GM12878 (cell line): Measurements from ENCODE around the gene RPS2. TPM values are rescaled to one million over a fixed set of nuclear protein-coding genes. Genes with fewer than 3 reads are reported as not detected.

Experiments used
- polyA plus RNA-seq, 11 experiments: library from polyadenylated mRNA; depleted of rRNA in 4 of 11; unstranded in 6 of 11; stranded (reverse) in 5 of 11; fragments of >200 nt; fragmentation: Nextera tagmentation in 4 of 11; fragmentation: Illumina TruSeq in 1 of 11; extraction: Ambion mirVana in 4 of 11; extraction: Trizol in 1 of 11; gene quantifications; 1 replicate in 1 of 11; 2 replicates in 10 of 11; pipeline versions ENCODE4 v1.2.1 to v1.2.3, GENCODE V29; 2011 to 2016; ENCODE audit warnings: inconsistent platforms in 2 of 11, missing spikeins in 2 of 11, low read depth in 1 of 11
- small RNA-seq: library from RNA; depleted of rRNA; stranded (forward); fragments of <200 nt; gene quantifications from one replicate; pipeline ENCODE3, GENCODE V24; 2014
- total RNA-seq, 4 experiments: library from RNA; depleted of rRNA in 3 of 4; stranded (reverse); fragments of >200 nt in 3 of 4; fragmentation: Illumina TruSeq in 1 of 4; extraction: Trizol in 1 of 4; gene quantifications; 2 replicates each; pipeline versions ENCODE4 v1.2.1 to v1.2.3, GENCODE V29; 2013 to 2021

Gene RPS2
- total and polyA plus RNA-seq, 10 of the 15 experiments (the other 5 are each of a cell fraction or from before 2014, with no cell fraction given): 1,295 to 7,121 (median 3,933) TPM

Small RNA genes within 50 kb of the gene (small RNA-seq; reads per million reads assigned to genes)
- gene AC005363.2 (2.6 reads per million, percentile 71 among the genes with 10 or more reads in this experiment), gene RN7SL219P (not detected), gene SNORA10 (not detected), gene SNORA64 (not detected)

Other genes with a start within 250 kb of the RPS2 start
Only the 7 nearest of the 29 such genes appear.
- 20.1 and 23.7 TPM in 2 replicates for gene MSRB1, start 21.6 kb downstream of the RPS2 start, total RNA-seq (2014; rRNA removed)
- gene MSRB1, start 21.6 kb downstream of the RPS2 start, total RNA-seq (2014; rRNA removed; fragmentation: Illumina TruSeq; extraction: Trizol): 15.7 and 17.9 TPM in 2 replicates
- 24.5 and 27.7 TPM in 2 replicates for gene MSRB1, start 21.6 kb downstream of the RPS2 start, total RNA-seq (2021)
- gene MSRB1, start 21.6 kb downstream of the RPS2 start, polyA plus RNA-seq (2011; rRNA removed): 17.4 and 30.7 TPM in 2 replicates
- gene MSRB1, start 21.6 kb downstream of the RPS2 start, polyA plus RNA-seq (2014; fragmentation: Illumina TruSeq; extraction: Trizol): 5.1 and 22.0 TPM in 2 replicates
- 1 to 10 TPM; 5.1 to 9.3 TPM for gene MSRB1, start 21.6 kb downstream of the RPS2 start, polyA plus RNA-seq (2014; fragmentation: Nextera tagmentation; extraction: Ambion mirVana)
- gene MSRB1, start 21.6 kb downstream of the RPS2 start, polyA plus RNA-seq (2014; rRNA removed): 35.7 and 38.6 TPM in 2 replicates
- gene MSRB1, start 21.6 kb downstream of the RPS2 start, polyA plus RNA-seq (2016; fragmentation: Nextera tagmentation; extraction: Ambion mirVana): 10 to 100 TPM; 41.2 to 48.6 TPM
- not detected in 2 replicates for gene RPL3L, start 10.1 kb downstream of the RPS2 start, total RNA-seq (2014; rRNA removed)
- gene RPL3L, start 10.1 kb downstream of the RPS2 start, total RNA-seq (2014; rRNA removed; fragmentation: Illumina TruSeq; extraction: Trizol): not detected in 2 replicates
- gene RPL3L, start 10.1 kb downstream of the RPS2 start, total RNA-seq (2021): not detected in 2 replicates
- not detected in 2 replicates for gene RPL3L, start 10.1 kb downstream of the RPS2 start, polyA plus RNA-seq (2011; rRNA removed)
- gene RPL3L, start 10.1 kb downstream of the RPS2 start, polyA plus RNA-seq (2014; fragmentation: Illumina TruSeq; extraction: Trizol): not detected in 2 replicates
- gene RPL3L, start 10.1 kb downstream of the RPS2 start, polyA plus RNA-seq (2014; fragmentation: Nextera tagmentation; extraction: Ambion mirVana): under 1 TPM in 1 of 2 experiments, not detected in 1; 0.07 TPM
- not detected in 2 replicates for gene RPL3L, start 10.1 kb downstream of the RPS2 start, polyA plus RNA-seq (2014; rRNA removed)
- gene RPL3L, start 10.1 kb downstream of the RPS2 start, polyA plus RNA-seq (2016; fragmentation: Nextera tagmentation; extraction: Ambion mirVana): under 1 TPM; 0.10 to 0.12 TPM
- gene NDUFB10, start 5.3 kb downstream of the RPS2 start, total RNA-seq (2014; rRNA removed): 233 and 275 TPM in 2 replicates
- 104 and 109 TPM in 2 replicates for gene NDUFB10, start 5.3 kb downstream of the RPS2 start, total RNA-seq (2014; rRNA removed; fragmentation: Illumina TruSeq; extraction: Trizol)
- 149 and 150 TPM in 2 replicates for gene NDUFB10, start 5.3 kb downstream of the RPS2 start, total RNA-seq (2021)
- 29.3 and 52.2 TPM in 2 replicates for gene NDUFB10, start 5.3 kb downstream of the RPS2 start, polyA plus RNA-seq (2011; rRNA removed)
- gene NDUFB10, start 5.3 kb downstream of the RPS2 start, polyA plus RNA-seq (2014; fragmentation: Illumina TruSeq; extraction: Trizol): 61.0 and 87.2 TPM in 2 replicates
- 100 to 1,000 TPM in 1 of 2 experiments, 10 to 100 TPM in 1; 67.5 to 102 TPM for gene NDUFB10, start 5.3 kb downstream of the RPS2 start, polyA plus RNA-seq (2014; fragmentation: Nextera tagmentation; extraction: Ambion mirVana)
- 279 and 285 TPM in 2 replicates for gene NDUFB10, start 5.3 kb downstream of the RPS2 start, polyA plus RNA-seq (2014; rRNA removed)
- gene NDUFB10, start 5.3 kb downstream of the RPS2 start, polyA plus RNA-seq (2016; fragmentation: Nextera tagmentation; extraction: Ambion mirVana): 100 to 1,000 TPM; 306 to 319 TPM
- 0.16 and 0.17 TPM in 2 replicates for gene RNF151, start 2.0 kb upstream of the RPS2 start, total RNA-seq (2014; rRNA removed)
- gene RNF151, start 2.0 kb upstream of the RPS2 start, total RNA-seq (2014; rRNA removed; fragmentation: Illumina TruSeq; extraction: Trizol): not detected in 2 replicates
- gene RNF151, start 2.0 kb upstream of the RPS2 start, total RNA-seq (2021): 0.32 and 0.56 TPM in 2 replicates
- gene RNF151, start 2.0 kb upstream of the RPS2 start, polyA plus RNA-seq (2011; rRNA removed): not detected in 2 replicates
- gene RNF151, start 2.0 kb upstream of the RPS2 start, polyA plus RNA-seq (2014; fragmentation: Illumina TruSeq; extraction: Trizol): not detected in 2 replicates
- gene RNF151, start 2.0 kb upstream of the RPS2 start, polyA plus RNA-seq (2014; fragmentation: Nextera tagmentation; extraction: Ambion mirVana): not detected
- gene RNF151, start 2.0 kb upstream of the RPS2 start, polyA plus RNA-seq (2014; rRNA removed): not detected in 2 replicates
- not detected for gene RNF151, start 2.0 kb upstream of the RPS2 start, polyA plus RNA-seq (2016; fragmentation: Nextera tagmentation; extraction: Ambion mirVana)
- 53.0 and 71.4 TPM in 2 replicates for gene TBL3, start 7.2 kb upstream of the RPS2 start, total RNA-seq (2014; rRNA removed)
- gene TBL3, start 7.2 kb upstream of the RPS2 start, total RNA-seq (2014; rRNA removed; fragmentation: Illumina TruSeq; extraction: Trizol): 8.2 and 9.6 TPM in 2 replicates
- 64.8 and 66.8 TPM in 2 replicates for gene TBL3, start 7.2 kb upstream of the RPS2 start, total RNA-seq (2021)
- gene TBL3, start 7.2 kb upstream of the RPS2 start, polyA plus RNA-seq (2011; rRNA removed): 4.6 and 20.9 TPM in 2 replicates
- gene TBL3, start 7.2 kb upstream of the RPS2 start, polyA plus RNA-seq (2014; fragmentation: Illumina TruSeq; extraction: Trizol): 5.6 and 21.7 TPM in 2 replicates
- gene TBL3, start 7.2 kb upstream of the RPS2 start, polyA plus RNA-seq (2014; fragmentation: Nextera tagmentation; extraction: Ambion mirVana): 1 to 10 TPM; 1.2 to 8.1 TPM
- gene TBL3, start 7.2 kb upstream of the RPS2 start, polyA plus RNA-seq (2014; rRNA removed): 46.8 and 65.1 TPM in 2 replicates
- 100 to 1,000 TPM in 1 of 2 experiments, 10 to 100 TPM in 1; 89.6 to 101 TPM for gene TBL3, start 7.2 kb upstream of the RPS2 start, polyA plus RNA-seq (2016; fragmentation: Nextera tagmentation; extraction: Ambion mirVana)
- gene NOXO1, start 16.6 kb upstream of the RPS2 start, total RNA-seq (2014; rRNA removed): 0.33 and 0.34 TPM in 2 replicates
- not detected in 2 replicates for gene NOXO1, start 16.6 kb upstream of the RPS2 start, total RNA-seq (2014; rRNA removed; fragmentation: Illumina TruSeq; extraction: Trizol)
- 0.26 and 0.40 TPM in 2 replicates for gene NOXO1, start 16.6 kb upstream of the RPS2 start, total RNA-seq (2021)
- gene NOXO1, start 16.6 kb upstream of the RPS2 start, polyA plus RNA-seq (2011; rRNA removed): 0.14 and 0.26 TPM in 2 replicates
- gene NOXO1, start 16.6 kb upstream of the RPS2 start, polyA plus RNA-seq (2014; fragmentation: Illumina TruSeq; extraction: Trizol): 0.09 TPM in 1 of 2 replicates, not detected in the other
- gene NOXO1, start 16.6 kb upstream of the RPS2 start, polyA plus RNA-seq (2014; fragmentation: Nextera tagmentation; extraction: Ambion mirVana): not detected
- gene NOXO1, start 16.6 kb upstream of the RPS2 start, polyA plus RNA-seq (2014; rRNA removed): 0.46 and 0.76 TPM in 2 replicates
- under 1 TPM in 1 of 2 experiments, not detected in 1; 0.14 TPM for gene NOXO1, start 16.6 kb upstream of the RPS2 start, polyA plus RNA-seq (2016; fragmentation: Nextera tagmentation; extraction: Ambion mirVana)
- 36.6 and 38.2 TPM in 2 replicates for gene GFER, start 19.4 kb upstream of the RPS2 start, total RNA-seq (2014; rRNA removed)
- gene GFER, start 19.4 kb upstream of the RPS2 start, total RNA-seq (2014; rRNA removed; fragmentation: Illumina TruSeq; extraction: Trizol): 19.8 and 20.7 TPM in 2 replicates
- 46.2 and 46.7 TPM in 2 replicates for gene GFER, start 19.4 kb upstream of the RPS2 start, total RNA-seq (2021)
- gene GFER, start 19.4 kb upstream of the RPS2 start, polyA plus RNA-seq (2011; rRNA removed): 13.7 and 24.3 TPM in 2 replicates
- 4.8 and 19.7 TPM in 2 replicates for gene GFER, start 19.4 kb upstream of the RPS2 start, polyA plus RNA-seq (2014; fragmentation: Illumina TruSeq; extraction: Trizol)
- gene GFER, start 19.4 kb upstream of the RPS2 start, polyA plus RNA-seq (2014; fragmentation: Nextera tagmentation; extraction: Ambion mirVana): 1 to 10 TPM; 2.4 to 9.2 TPM
- gene GFER, start 19.4 kb upstream of the RPS2 start, polyA plus RNA-seq (2014; rRNA removed): 46.4 and 62.0 TPM in 2 replicates
- 10 to 100 TPM; 55.8 to 57.7 TPM for gene GFER, start 19.4 kb upstream of the RPS2 start, polyA plus RNA-seq (2016; fragmentation: Nextera tagmentation; extraction: Ambion mirVana)